Nephron progenitor cell (in vitro differentiated cells): Measurements from ENCODE around the gene NME1.
"Not testable (repeated sequence)": the region's sequence is repeated elsewhere in the genome, so short reads cannot be mapped to it uniquely, and the experiment has no call there.

ENCODE experiments used
- DNase-seq: peaks from one replicate; pipeline ENCODE4 v3.0.0; 2021
- H3K27ac Mint-ChIP-seq: 2 replicates; pipeline ENCODE4 v1.8.0; 2021; ENCODE audit warnings: mild to moderate bottlenecking, moderate library complexity, mixed read lengths
- H3K27me3 Mint-ChIP-seq: 2 replicates; pipeline ENCODE4 v1.8.0; 2021; ENCODE audit warnings: mild to moderate bottlenecking, low read depth, mixed read lengths; ENCODE audit not compliant: poor library complexity
- H3K36me3 Mint-ChIP-seq: 2 replicates; pipeline ENCODE4 v1.8.0; 2021; ENCODE audit warnings: low read depth, mixed read lengths
- H3K4me1 Mint-ChIP-seq: 2 replicates; pipeline ENCODE4 v1.8.0; 2021; ENCODE audit warnings: mixed read lengths
- H3K4me3 Mint-ChIP-seq: 2 replicates; pipeline ENCODE4 v1.8.0; 2021; ENCODE audit warnings: mild to moderate bottlenecking, moderate library complexity, mixed read lengths
- H3K9me3 Mint-ChIP-seq: 2 replicates; pipeline ENCODE4 v1.8.0; 2021; ENCODE audit warnings: mild to moderate bottlenecking, moderate library complexity, mixed read lengths
- TF ChIP-seq, protein P1 (sequence below): fragments of 200-600 bp; sonication (generic); IDR thresholded peaks from 2 replicates; pipeline ENCODE4 v1.5.0; 2021; ENCODE audit warnings: antibody characterized with exemption

Gene NME1

GRCh38 chr17:51119415-51120356, 33.7 kb upstream of the NME1 start:
- Mint-ChIP-seq H3K4me3 (peak overlapping the region; percentile 98), H3K4me1 (peaks cover 46% of the 10 kb centered on the region), H3K9me3 (no peaks in the 10 kb centered on the region), H3K27me3 (peaks cover 4% of the 10 kb centered on the region), H3K27ac (peak overlapping the region; percentile 100), H3K36me3 (no peaks in the 10 kb centered on the region)
- DNase-seq, result peak; percentile 57
- TF ChIP-seq, protein P1, sequence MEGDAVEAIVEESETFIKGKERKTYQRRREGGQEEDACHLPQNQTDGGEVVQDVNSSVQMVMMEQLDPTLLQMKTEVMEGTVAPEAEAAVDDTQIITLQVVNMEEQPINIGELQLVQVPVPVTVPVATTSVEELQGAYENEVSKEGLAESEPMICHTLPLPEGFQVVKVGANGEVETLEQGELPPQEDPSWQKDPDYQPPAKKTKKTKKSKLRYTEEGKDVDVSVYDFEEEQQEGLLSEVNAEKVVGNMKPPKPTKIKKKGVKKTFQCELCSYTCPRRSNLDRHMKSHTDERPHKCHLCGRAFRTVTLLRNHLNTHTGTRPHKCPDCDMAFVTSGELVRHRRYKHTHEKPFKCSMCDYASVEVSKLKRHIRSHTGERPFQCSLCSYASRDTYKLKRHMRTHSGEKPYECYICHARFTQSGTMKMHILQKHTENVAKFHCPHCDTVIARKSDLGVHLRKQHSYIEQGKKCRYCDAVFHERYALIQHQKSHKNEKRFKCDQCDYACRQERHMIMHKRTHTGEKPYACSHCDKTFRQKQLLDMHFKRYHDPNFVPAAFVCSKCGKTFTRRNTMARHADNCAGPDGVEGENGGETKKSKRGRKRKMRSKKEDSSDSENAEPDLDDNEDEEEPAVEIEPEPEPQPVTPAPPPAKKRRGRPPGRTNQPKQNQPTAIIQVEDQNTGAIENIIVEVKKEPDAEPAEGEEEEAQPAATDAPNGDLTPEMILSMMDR, result no peak

GRCh38 chr17:51120357-51120738, 33.0 kb upstream of the NME1 start:
- no peaks in the 10 kb centered on the region for H3K9me3 Mint-ChIP-seq
- peaks cover 4% of the 10 kb centered on the region for H3K27me3 Mint-ChIP-seq
- peak overlapping the region; percentile 100 for H3K27ac Mint-ChIP-seq

GRCh38 chr17:51120739-51121619, 32.4 kb upstream of the NME1 start, which contains the start of gene SPAG9:
Gene SPAG9, minus strand, starts transcription at chr17:51120868. Its CDS starts 212 bp downstream, at chr17:51120656.
- DNase-seq, result peak; percentile 95
- TF ChIP-seq, protein P1, result no peak
- peak within 1 kb of the TSS; percentile 100 for H3K27ac Mint-ChIP-seq
- no peaks in the 10 kb centered on the region for H3K36me3 Mint-ChIP-seq
- no peaks in the 10 kb centered on the region for H3K9me3 Mint-ChIP-seq
- H3K4me3 Mint-ChIP-seq, result peak within 1 kb of the TSS; percentile 98
- peaks cover 4% of the 10 kb centered on the region for H3K27me3 Mint-ChIP-seq
- peaks cover 46% of the 10 kb centered on the region for H3K4me1 Mint-ChIP-seq

More at GRCh38 chr17:51120357-51120738, 33.0 kb upstream of the NME1 start:
- H3K4me1 Mint-ChIP-seq, result peaks cover 46% of the 10 kb centered on the region
- no peaks in the 10 kb centered on the region for H3K36me3 Mint-ChIP-seq
- no peak for DNase-seq
- TF ChIP-seq, protein P1, result no peak
- H3K4me3 Mint-ChIP-seq, result peak overlapping the region; percentile 98

GRCh38 chr17:51121620-51122472, 31.5 kb upstream of the NME1 start:
- H3K9me3 Mint-ChIP-seq, result no peaks in the 10 kb centered on the region
- H3K4me3 Mint-ChIP-seq, result peak overlapping the region; percentile 94

GRCh38 chr17:51122473-51123115, 30.8 kb upstream of the NME1 start:
- Mint-ChIP-seq H3K4me3 (peak overlapping the region; percentile 94), H3K4me1 (peaks cover 40% of the 10 kb centered on the region)
- H3K27me3 Mint-ChIP-seq, DNase-seq, H3K9me3 Mint-ChIP-seq, H3K27ac Mint-ChIP-seq, H3K36me3 Mint-ChIP-seq: not testable (repeated sequence)

More at GRCh38 chr17:51121620-51122472, 31.5 kb upstream of the NME1 start:
- Mint-ChIP-seq H3K36me3 (no peaks in the 10 kb centered on the region), H3K27ac (peak overlapping the region; percentile 99), H3K27me3 (peaks cover 4% of the 10 kb centered on the region), H3K4me1 (peaks cover 45% of the 10 kb centered on the region)
- DNase-seq, result peak; percentile 44
- TF ChIP-seq, protein P1, result no peak
